Stimulated activated naive CD8-positive, alpha-beta T cell treated with anti-CD3 and anti-CD28 coated beads, Interleukin-15, amount 100 ng/mL, for 72 hours (primary cell): Measurements from ENCODE around the gene PLA2G2D.

Experiments
- ATAC-seq: fragments of 150-1000 bp; cut with Tn5 transposase; 2 replicates; pipeline ENCODE4 v1.10.0; 2021; ENCODE audit warnings: mild to moderate bottlenecking, moderate library complexity
- DNase-seq, 2 donors: peaks; one replicate each; pipeline ENCODE4 v3.0.0; 2021 to 2022
- H3K27ac Mint-ChIP-seq, 2 donors: one replicate each; pipeline ENCODE4 v1.8.0; 2022; ENCODE audit warnings: mild to moderate bottlenecking in 2 of 2, mixed read lengths in 2 of 2, moderate library complexity in 2 of 2
- H3K27me3 Mint-ChIP-seq: one replicate; pipeline ENCODE4 v1.8.0; 2022; ENCODE audit warnings: mixed read lengths
- H3K4me1 Mint-ChIP-seq: one replicate; pipeline ENCODE4 v1.8.0; 2022; ENCODE audit warnings: mild to moderate bottlenecking, mixed read lengths
- H3K4me3 Mint-ChIP-seq, 2 donors: one replicate each; pipeline ENCODE4 v1.8.0; 2022; ENCODE audit warnings: mild to moderate bottlenecking in 2 of 2, mixed read lengths in 2 of 2, moderate library complexity in 1 of 2
- H3K9me3 Mint-ChIP-seq, 2 donors: one replicate each; pipeline ENCODE4 v1.8.0; 2022; ENCODE audit warnings: mixed read lengths in 2 of 2

The PLA2G2D gene

DNA sequence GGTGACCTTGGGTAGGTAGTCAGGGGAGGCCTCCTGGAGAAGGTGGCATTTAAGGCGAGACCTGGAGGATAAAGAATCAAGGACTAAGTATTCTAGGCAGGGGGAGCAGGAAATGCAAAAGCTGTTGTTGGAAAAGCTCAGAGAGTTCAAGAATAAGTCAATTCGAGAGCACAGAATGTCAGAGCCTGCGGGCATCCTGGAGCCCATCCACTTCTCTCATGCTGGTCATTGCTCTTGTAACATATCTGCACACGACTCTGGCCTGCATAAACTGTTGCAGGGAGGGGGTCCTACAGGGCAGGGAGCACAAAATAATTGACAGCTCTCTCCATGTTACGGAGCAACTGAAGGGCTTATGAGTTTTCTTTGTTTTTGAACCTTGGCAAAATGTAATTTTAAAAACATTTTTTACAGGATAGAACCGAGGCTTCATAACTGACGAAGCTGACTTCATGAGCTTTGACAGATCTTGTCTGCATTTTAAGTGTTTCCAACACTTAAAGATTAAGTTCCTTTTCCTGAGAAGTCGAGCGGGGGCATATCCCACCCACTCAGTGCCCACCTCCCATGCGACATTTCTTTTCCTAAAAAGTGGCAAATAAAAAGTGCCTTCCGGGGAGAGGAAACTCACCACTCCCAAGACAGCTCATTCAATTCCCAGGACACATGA, 45.1 kb downstream of the PLA2G2D start:
- Mint-ChIP-seq H3K4me3 (no peak overlapping the region), H3K27me3 (peaks cover 35% of the 10 kb centered on the region), H3K4me1 (peaks cover 12% of the 10 kb centered on the region), H3K9me3 (no peaks in the 10 kb centered on the region), H3K27ac (no peak overlapping the region)
- ATAC-seq: no peak
- no peak for DNase-seq

DNA sequence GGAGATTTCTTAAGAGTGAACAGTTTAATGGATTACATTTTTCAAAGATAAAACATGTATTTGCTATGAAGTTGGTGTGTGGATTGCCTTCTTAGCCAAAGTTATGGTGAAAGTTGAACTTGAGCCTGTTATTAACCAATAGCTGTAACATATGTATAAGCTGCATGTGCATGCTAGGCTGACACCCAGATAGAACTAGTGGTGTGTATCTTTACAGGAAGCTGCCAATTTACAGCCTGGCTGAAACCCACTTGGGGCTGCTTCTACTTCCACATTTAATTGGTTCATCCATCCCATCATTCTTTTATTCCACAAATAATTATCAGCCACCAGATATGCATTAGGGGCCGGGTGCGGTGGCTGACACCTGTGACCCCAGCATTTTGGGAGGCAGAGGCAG, 46.1 kb downstream of the PLA2G2D start:
- peaks cover 7% of the 10 kb centered on the region for H3K4me1 Mint-ChIP-seq
- no peak overlapping the region for H3K4me3 Mint-ChIP-seq
- DNase-seq (no peak), ATAC-seq (no peak)
- peaks cover 25% of the 10 kb centered on the region for H3K27me3 Mint-ChIP-seq
- no peaks in the 10 kb centered on the region for H3K9me3 Mint-ChIP-seq
- no peak overlapping the region for H3K27ac Mint-ChIP-seq

DNA sequence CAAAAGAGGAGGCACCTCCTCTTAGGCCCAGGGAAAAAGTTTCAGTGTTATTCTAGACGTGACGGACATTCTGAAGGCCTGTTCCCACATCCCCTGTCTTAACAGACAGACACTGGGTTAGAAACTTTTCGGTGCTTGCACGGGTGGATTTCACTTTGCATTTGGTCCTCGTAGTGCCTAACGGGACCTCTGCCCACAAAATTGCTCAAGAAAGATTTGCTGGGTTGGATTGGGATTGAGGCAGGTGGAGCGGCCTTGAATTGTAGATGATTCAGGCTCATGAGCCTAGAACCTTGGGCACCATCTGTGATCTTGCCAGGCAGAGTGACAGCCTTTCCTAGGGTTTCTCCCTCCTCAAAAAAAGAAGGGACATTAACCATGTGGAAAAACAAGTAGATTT, 46.6 kb downstream of the PLA2G2D start:
- Mint-ChIP-seq H3K9me3 (no peaks in the 10 kb centered on the region), H3K27me3 (peaks cover 20% of the 10 kb centered on the region), H3K27ac (no peak overlapping the region), H3K4me3 (no peak overlapping the region), H3K4me1 (peaks cover 2% of the 10 kb centered on the region)
- no peak for ATAC-seq
- no peak for DNase-seq

DNA sequence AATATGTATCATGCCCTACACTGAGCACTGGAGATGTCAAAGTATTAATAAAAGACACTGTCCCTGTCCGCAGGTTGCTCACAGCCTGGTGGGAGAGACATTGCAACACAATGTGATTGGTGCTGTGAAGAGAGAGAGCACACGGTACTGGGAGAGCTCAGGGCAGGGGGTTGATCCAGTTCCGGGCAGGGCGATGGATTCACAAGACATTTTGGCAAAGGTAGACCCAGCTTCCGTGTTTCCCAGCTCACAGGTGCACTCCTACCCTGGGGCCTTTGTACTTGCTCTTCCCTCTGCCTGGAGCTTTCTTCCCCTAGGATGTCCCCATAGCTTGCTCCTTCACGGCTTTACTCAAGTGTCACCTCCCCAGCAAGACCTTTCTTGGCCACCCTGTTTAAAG, 47.9 kb downstream of the PLA2G2D start:
- H3K4me3 Mint-ChIP-seq: no peak overlapping the region
- no peaks in the 10 kb centered on the region for H3K4me1 Mint-ChIP-seq
- no peak for ATAC-seq
- H3K27ac Mint-ChIP-seq: no peak overlapping the region
- H3K27me3 Mint-ChIP-seq: peaks cover 9% of the 10 kb centered on the region
- DNase-seq: no peak
- H3K9me3 Mint-ChIP-seq: no peaks in the 10 kb centered on the region

DNA sequence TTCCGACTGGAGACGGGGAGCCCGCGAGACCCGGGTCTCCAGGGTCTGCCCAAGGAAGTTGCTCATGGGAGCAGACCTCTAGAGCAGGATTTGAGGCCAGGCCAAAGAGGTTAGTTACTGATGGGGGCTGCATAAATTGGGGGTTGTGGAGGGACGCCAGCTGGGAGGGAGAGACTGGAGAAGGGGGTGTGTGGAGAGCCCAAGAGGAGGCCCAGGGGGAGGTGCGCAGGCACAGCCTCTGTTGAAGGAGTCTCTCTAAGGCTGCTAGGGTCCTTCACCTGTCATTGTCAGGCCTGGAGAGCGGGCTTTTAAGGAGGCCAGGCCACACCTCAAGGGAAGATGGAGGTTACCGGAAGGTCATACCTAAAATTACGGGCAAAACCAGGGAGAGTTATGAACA, 49.0 kb downstream of the PLA2G2D start:
- Mint-ChIP-seq H3K4me3 (no peak overlapping the region), H3K27ac (no peak overlapping the region)

DNA sequence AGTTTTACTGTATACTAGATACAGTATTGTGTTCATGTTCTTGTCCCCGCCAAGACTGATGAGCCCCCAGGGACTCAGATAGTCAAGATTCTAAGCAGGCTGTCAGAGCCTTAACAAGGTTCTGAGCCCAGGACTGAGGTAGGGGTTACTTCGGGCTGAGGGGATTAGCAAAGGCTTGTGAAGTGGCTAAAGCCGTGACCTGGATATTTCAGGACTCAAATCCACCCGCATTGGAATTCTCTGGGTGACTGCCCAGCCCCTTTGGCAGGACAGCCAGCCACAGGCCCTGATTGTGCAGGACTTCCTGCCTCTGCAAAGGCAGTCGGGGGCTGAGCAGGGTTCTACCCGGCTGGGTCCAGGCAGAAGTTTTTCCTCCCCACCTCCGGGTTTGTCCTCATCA, 49.5 kb downstream of the PLA2G2D start, which contains the start of gene PLA2G5:
Gene PLA2G5 (plus strand): TSS at position 321 of the 400 bp plus-strand sequence. CDS start 14,637 bp downstream, outside the sequence.
- no peak within 1 kb of the TSS for H3K27ac Mint-ChIP-seq
- H3K4me3 Mint-ChIP-seq: no peak within 1 kb of the TSS
- H3K9me3 Mint-ChIP-seq: no peaks in the 10 kb centered on the region
- no peaks in the 10 kb centered on the region for H3K4me1 Mint-ChIP-seq
- DNase-seq (no peak), ATAC-seq (no peak)
- peaks cover 9% of the 10 kb centered on the region for H3K27me3 Mint-ChIP-seq

More for the DNA sequence above, 49.0 kb downstream of the PLA2G2D start:
- Mint-ChIP-seq H3K27me3 (peaks cover 13% of the 10 kb centered on the region), H3K9me3 (no peaks in the 10 kb centered on the region), H3K4me1 (no peaks in the 10 kb centered on the region)
- ATAC-seq: no peak
- DNase-seq: no peak

DNA sequence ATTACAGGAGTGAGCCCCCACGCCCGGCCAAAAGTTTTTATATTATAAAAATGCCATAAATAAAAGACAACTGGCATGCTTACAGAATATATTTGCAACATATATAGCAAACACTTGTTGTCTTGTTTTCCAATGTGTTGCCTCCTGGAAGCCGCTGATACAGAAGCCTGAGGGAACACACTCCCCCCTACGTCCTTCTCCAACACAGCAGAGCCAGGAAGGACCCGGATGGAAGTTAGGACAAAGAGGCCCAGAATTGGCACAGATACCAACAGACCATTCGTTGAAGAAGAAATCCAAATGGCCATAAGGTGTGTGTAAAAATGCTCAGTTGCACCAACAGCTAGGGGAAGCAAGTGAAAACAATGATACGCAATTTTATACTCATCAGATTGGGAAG, 50.6 kb downstream of the PLA2G2D start:
- Mint-ChIP-seq H3K4me3 (no peak overlapping the region), H3K27me3 (peaks cover 7% of the 10 kb centered on the region), H3K4me1 (no peaks in the 10 kb centered on the region), H3K27ac (no peak overlapping the region), H3K9me3 (no peaks in the 10 kb centered on the region)
- ATAC-seq (no peak), DNase-seq (no peak)

DNA sequence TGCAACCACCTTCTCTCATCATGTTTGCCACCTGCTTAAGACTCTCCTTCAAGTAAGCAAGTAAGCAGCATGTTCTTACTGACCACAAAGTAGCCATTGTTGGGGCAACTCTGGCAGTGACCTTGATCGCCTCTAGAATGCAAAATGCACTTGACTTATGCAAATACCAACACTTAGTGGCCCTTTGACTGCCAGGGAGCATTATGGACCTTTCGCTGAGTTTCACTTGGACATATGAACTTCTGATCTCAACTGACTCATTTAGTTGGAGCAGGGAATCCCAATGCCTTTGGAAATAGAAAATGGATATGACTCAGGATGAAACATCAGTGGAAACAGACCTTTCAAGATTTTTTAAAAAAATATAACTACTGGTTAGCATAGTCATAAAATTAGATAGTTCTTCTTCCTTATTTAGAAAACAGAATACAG, 55.5 kb downstream of the PLA2G2D start:
- no peak for DNase-seq
- Mint-ChIP-seq H3K9me3 (no peaks in the 10 kb centered on the region), H3K4me1 (peaks cover 11% of the 10 kb centered on the region), H3K27ac (no peak overlapping the region), H3K27me3 (peaks cover 7% of the 10 kb centered on the region), H3K4me3 (no peak overlapping the region)
- ATAC-seq: no peak
